OCI-LY1 (cell line): ENCODE measurements around the gene FTO.

Experiments
- CTCF ChIP-seq: fragments of 200-600 bp; sonication (generic), shearing (Covaris generic); IDR thresholded peaks from 2 replicates; pipeline ENCODE4 v1.5.1; 2017; ENCODE audit warnings: mild to moderate bottlenecking, antibody characterized with exemption, low read length, moderate library complexity, mixed read lengths
- EZH2 ChIP-seq: fragments of 200-600 bp; sonication (generic), shearing (Covaris generic); IDR thresholded peaks from 2 replicates; pipeline ENCODE4 v1.8.0; 2017; ENCODE audit warnings: borderline replicate concordance, mixed run types, mild to moderate bottlenecking, antibody characterized with exemption, low read length, moderate library complexity, mixed read lengths

GRCh38 chr16:54050459-54051210 lies 346.7 kb downstream of the FTO start:
- TF ChIP-seq CTCF (no peak), EZH2 (no peak)
